Thoracic aorta (tissue), 2 donors: Measurements from ENCODE around the gene METAP1. TPM values are rescaled to one million over a fixed set of nuclear protein-coding genes. Genes with fewer than 3 reads are reported as not detected.
A peak's percentile ranks its signal among the peaks of the same experiment; 100 is the strongest.
"Not testable (repeated sequence)": the region's sequence is repeated elsewhere in the genome, so short reads cannot be mapped to it uniquely, and the experiment has no call there.

Source experiments
- ATAC-seq: fragments of 150-250 bp; one replicate; pipeline ENCODE4 v1.8.0; 2017; ENCODE audit warnings: low read depth; ENCODE audit not compliant: insufficient number of reproducible peaks, low FRiP score
- DNase-seq: peaks from one replicate; pipeline ENCODE4 v3.0.0-alpha.2; 2020; ENCODE audit warnings: low spot score
- H3K27ac ChIP-seq, 2 donors: fragments of 200-600 bp; sonication (generic); 1 replicate in 1 of 2; 2 replicates in 1 of 2; pipeline ENCODE4 v1.5.1; 2016; ENCODE audit warnings: mild to moderate bottlenecking in 2 of 2, moderate library complexity in 2 of 2
- H3K27me3 ChIP-seq: fragments of 200-600 bp; sonication (generic); replicated peaks from 2 replicates; pipeline ENCODE4 v1.6.0; 2016; ENCODE audit warnings: mild to moderate bottlenecking; ENCODE audit not compliant: insufficient read depth
- H3K36me3 ChIP-seq: fragments of 200-600 bp; sonication (generic); one replicate; pipeline ENCODE4 v1.5.1; 2016
- H3K4me1 ChIP-seq, 2 donors: fragments of 200-600 bp; sonication (generic); 1 replicate in 1 of 2; 2 replicates in 1 of 2; pipeline versions ENCODE4 v1.5.1 to v1.6.0; 2016; ENCODE audit warnings: low read depth in 2 of 2, mild to moderate bottlenecking in 1 of 2; ENCODE audit not compliant: control insufficient read depth in 1 of 2
- H3K4me3 ChIP-seq: fragments of 200-600 bp; sonication (generic); 2 replicates; pipeline ENCODE4 v1.5.1; 2016; ENCODE audit warnings: mild to moderate bottlenecking
- H3K9me3 ChIP-seq: fragments of 200-600 bp; sonication (generic); 2 replicates; pipeline ENCODE4 v1.5.1; 2016
- total RNA-seq, 2 donors: library from RNA; depleted of rRNA; stranded (reverse); fragments of >200 nt; gene quantifications; one replicate each; pipeline versions ENCODE4 v1.1.0 to v1.2.3, GENCODE V29; 2016
- TF ChIP-seq, protein P1 (sequence below): fragments of 200-600 bp; sonication (generic); IDR thresholded peaks from one replicate; pipeline ENCODE4 v1.5.1; 2019; ENCODE audit warnings: antibody characterized with exemption

Gene METAP1
- total RNA-seq, 2 donors from 2014 or later: 39.7 to 54.9 TPM

DNA sequence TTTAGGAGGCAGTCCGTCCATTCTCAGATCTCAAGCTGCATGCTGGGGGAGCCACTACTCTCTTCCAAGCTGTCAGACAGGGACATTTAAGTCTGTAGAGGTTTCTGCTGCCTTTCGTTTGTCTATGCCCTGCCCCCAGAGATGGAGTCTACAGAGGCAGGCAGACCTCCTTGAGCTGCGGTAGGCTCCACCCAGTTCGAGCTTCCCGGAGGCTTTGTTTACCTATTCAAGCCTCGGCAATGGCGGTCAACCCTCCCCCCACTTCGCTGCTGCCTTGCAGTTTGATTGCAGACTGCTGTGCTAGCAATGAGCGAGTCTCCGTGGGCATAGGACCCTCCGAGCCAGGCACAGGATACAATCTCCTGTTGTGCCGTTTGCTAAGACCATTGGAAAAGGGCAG lies 103.8 kb downstream of the METAP1 start:
- H3K27me3 ChIP-seq: no peaks in the 10 kb centered on the region
- H3K9me3 ChIP-seq: no peaks in the 10 kb centered on the region
- DNase-seq (no peak), ATAC-seq (no peak)
- H3K4me3 ChIP-seq: no peak overlapping the region
- H3K36me3 ChIP-seq: no peaks in the 10 kb centered on the region
- TF ChIP-seq, protein P1, sequence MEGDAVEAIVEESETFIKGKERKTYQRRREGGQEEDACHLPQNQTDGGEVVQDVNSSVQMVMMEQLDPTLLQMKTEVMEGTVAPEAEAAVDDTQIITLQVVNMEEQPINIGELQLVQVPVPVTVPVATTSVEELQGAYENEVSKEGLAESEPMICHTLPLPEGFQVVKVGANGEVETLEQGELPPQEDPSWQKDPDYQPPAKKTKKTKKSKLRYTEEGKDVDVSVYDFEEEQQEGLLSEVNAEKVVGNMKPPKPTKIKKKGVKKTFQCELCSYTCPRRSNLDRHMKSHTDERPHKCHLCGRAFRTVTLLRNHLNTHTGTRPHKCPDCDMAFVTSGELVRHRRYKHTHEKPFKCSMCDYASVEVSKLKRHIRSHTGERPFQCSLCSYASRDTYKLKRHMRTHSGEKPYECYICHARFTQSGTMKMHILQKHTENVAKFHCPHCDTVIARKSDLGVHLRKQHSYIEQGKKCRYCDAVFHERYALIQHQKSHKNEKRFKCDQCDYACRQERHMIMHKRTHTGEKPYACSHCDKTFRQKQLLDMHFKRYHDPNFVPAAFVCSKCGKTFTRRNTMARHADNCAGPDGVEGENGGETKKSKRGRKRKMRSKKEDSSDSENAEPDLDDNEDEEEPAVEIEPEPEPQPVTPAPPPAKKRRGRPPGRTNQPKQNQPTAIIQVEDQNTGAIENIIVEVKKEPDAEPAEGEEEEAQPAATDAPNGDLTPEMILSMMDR: no peak
- H3K27ac ChIP-seq: no peak overlapping the region
- H3K4me1 ChIP-seq: peaks cover 0 to 4% of the 10 kb centered on the region in 2 donors

DNA sequence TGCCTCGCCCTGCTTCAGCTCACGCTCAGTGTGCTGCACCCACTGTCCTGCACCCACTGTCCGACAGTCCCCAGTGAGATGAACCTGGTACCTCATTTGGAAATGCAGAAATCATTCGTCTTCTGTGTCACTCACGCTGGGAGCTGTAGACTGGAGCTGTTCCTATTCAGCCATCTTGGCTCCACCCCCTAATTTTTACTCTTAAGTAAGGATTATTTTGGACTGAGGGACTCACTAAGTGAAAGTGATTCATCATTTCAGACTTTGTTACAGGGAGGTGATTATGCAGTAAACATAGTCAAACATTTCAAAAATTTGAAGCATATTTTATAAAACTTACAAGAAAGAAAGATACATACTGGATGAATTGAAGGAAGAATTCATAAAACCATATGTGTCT lies 104.3 kb downstream of the METAP1 start:
- H3K27ac ChIP-seq: peak overlapping the region in 1 of 2 donors; percentile 54
- not testable (repeated sequence) for H3K4me3 ChIP-seq, H3K4me1 ChIP-seq, H3K9me3 ChIP-seq, DNase-seq, ATAC-seq, H3K27me3 ChIP-seq, H3K36me3 ChIP-seq

DNA sequence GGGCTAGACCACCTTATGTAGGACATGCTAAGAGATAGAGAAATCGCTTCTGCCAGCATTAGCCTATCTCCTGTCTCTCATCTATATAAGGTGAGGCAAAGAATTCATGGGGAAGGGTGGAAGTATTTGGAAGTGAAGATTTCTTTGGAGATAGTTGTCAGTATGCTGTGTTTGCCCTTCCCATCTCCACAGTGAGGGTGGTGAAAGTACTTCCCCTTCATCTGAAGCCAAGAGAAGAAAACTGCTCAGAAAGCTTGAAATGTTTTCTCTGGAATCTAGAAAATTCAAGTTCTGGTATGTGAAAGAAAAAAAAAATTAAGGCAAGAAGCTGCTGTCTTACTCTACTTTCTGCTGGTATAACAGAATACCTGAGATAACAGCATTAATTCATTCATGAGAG lies 105.4 kb downstream of the METAP1 start:
- Histone ChIP-seq H3K9me3 (no peaks in the 10 kb centered on the region), H3K36me3 (no peaks in the 10 kb centered on the region), H3K27ac (no peak overlapping the region), H3K27me3 (no peaks in the 10 kb centered on the region), H3K4me3 (no peak overlapping the region), H3K4me1 (peaks cover 0 to 4% of the 10 kb centered on the region in 2 donors)
- ATAC-seq (no peak), DNase-seq (no peak)
- TF ChIP-seq, protein P1: no peak

DNA sequence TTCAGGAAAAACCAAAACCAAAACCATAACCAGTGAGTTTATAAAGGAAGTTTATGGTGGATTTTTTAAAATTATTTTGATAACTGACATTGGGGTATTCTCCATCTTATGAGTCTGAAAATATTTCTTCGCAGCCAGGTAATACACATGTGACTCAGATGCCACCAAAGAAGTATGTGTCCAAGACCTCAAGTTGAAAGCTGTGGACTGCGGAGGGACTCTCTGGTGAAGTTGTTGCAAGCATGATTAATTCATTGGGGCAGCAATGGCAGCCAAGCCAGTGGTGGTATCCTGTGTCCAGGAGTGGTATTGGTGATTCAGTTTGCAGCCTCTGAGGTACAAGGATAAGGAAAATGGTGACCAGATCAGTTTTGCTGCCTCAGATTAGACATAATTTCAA lies 107.1 kb downstream of the METAP1 start:
- Histone ChIP-seq H3K4me1 (peaks cover 0 to 4% of the 10 kb centered on the region in 2 donors), H3K27ac (no peak overlapping the region), H3K36me3 (no peaks in the 10 kb centered on the region), H3K27me3 (no peaks in the 10 kb centered on the region), H3K9me3 (no peaks in the 10 kb centered on the region), H3K4me3 (no peak overlapping the region)
- TF ChIP-seq, protein P1: no peak
- ATAC-seq: no peak
- no peak for DNase-seq

DNA sequence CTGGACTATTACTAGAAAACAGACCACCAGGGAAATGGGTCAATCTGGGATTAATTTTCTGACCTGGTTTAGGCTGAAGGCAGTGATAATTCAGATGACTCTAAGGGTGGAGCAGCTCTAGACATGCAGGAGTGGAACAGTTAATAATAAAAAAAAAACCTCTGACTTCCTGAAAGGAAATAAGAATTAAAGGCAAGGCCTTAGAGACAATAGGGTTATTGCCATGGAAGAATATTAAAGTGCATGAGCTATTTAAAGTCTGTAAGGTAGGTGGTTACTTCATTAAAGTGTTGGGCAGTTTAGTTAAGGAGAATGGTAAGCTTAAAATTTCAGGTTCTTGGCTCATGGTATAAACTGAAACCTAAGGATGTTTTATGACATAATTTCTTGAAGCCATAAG lies 107.6 kb downstream of the METAP1 start:
- Histone ChIP-seq H3K4me3 (no peak overlapping the region), H3K9me3 (no peaks in the 10 kb centered on the region), H3K4me1 (peaks cover 0 to 4% of the 10 kb centered on the region in 2 donors), H3K36me3 (no peaks in the 10 kb centered on the region), H3K27me3 (no peaks in the 10 kb centered on the region), H3K27ac (no peak overlapping the region)
- no peak for ATAC-seq
- DNase-seq: no peak
- TF ChIP-seq, protein P1: no peak

DNA sequence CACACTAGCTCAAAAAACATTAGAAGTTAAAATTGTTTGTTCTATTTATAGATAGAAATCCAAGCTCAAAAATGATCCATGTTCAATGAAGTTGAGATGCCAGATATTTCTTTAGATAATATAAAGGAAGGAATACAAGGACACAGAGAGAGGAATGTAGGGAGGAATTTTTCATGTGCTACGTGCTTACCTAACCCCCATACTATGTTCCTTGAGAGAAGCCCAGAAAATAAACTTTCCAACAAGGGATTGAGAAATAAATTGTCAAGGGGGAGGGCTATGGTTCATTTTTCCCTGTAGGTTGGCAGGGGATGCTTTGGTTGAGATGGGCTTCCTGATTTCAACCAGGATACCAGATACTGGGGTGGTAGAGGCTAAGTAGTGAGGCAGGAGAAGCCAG lies 108.6 kb downstream of the METAP1 start:
- ATAC-seq: no peak
- TF ChIP-seq, protein P1: no peak
- no peaks in the 10 kb centered on the region for H3K27me3 ChIP-seq
- no peak overlapping the region for H3K4me3 ChIP-seq
- H3K36me3 ChIP-seq: peaks cover 4% of the 10 kb centered on the region
- no peak overlapping the region for H3K27ac ChIP-seq
- peaks cover 0 to 4% of the 10 kb centered on the region in 2 donors for H3K4me1 ChIP-seq
- DNase-seq: no peak
- H3K9me3 ChIP-seq: no peaks in the 10 kb centered on the region

DNA sequence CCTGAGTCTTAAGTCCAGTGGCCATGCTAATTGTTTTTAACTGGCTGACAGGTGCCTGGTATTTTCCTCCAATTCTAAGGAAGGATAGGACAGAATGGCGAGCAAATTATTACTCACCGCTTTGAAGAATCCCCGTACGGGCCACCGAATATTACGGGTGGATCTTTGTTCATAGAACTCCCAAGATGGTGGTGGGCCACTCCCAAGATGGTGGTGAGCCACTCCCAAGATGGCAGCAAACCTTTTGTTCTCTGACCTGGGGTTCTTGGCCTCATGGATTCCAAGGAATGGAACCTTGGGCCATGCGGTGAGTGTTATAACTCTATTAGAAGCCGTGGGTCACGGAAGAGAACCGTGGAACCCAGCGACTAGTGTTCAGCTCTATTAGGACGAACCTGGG lies 113.8 kb downstream of the METAP1 start:
- H3K9me3 ChIP-seq, H3K4me1 ChIP-seq, DNase-seq, H3K27me3 ChIP-seq, H3K36me3 ChIP-seq, H3K27ac ChIP-seq, ATAC-seq, H3K4me3 ChIP-seq: not testable (repeated sequence)
